Caco-2 (cell line): ENCODE data around the gene ZNF575. TPM values are rescaled to one million over a fixed set of nuclear protein-coding genes. Genes with fewer than 3 reads are reported as not detected.
A peak's percentile ranks its signal among the peaks of the same experiment; 100 is the strongest.

Experiments used
- BruUV-seq: library from RNA; stranded (reverse); fragments of 400-500 nt; replicated peaks from 2 replicates; lab custom pipeline; 2021; lab: Mats Ljungman, UMichigan
- CTCF ChIA-PET: fragments of 300-600 bp; sonication (Branson Sonifier 250); formaldehyde crosslinking; loops from one replicate; lab custom pipeline; 2022; ENCODE audit warnings: antibody characterized with exemption; lab: Charles Lee
- POLR2A ChIA-PET: fragments of 300-600 bp; sonication (Branson Sonifier 250); formaldehyde crosslinking; loops from one replicate; lab custom pipeline; 2022; ENCODE audit warnings: antibody characterized with exemption; lab: Charles Lee
- DNase-seq, 2 experiments: peaks; one replicate each; pipeline versions ENCODE4 v3.0.0 to v3.0.0-alpha.2; 2020 to 2022
- H3K27me3 ChIP-seq: replicated peaks from 2 replicates; pipeline ENCODE4 v1.6.0; 2011; ENCODE audit warnings: low read length; ENCODE audit not compliant: control insufficient read depth, insufficient read depth
- H3K36me3 ChIP-seq: 2 replicates; pipeline ENCODE4 v1.5.1; 2011; ENCODE audit warnings: low read length; ENCODE audit not compliant: control insufficient read depth, insufficient read depth
- H3K4me1 ChIP-seq: fragments of 250-450 bp; sonication (Bioruptor Pico); 2 replicates; pipeline ENCODE4 v1.5.1; 2020; ENCODE audit warnings: mild to moderate bottlenecking
- H3K4me3 ChIP-seq: 2 replicates; pipeline ENCODE4 v1.5.1; 2011; ENCODE audit warnings: low read depth, mild to moderate bottlenecking, control low read depth, low read length
- H3K9me3 ChIP-seq: fragments of 250-450 bp; sonication (Bioruptor Pico); 2 replicates; pipeline ENCODE4 v1.5.1; 2020; ENCODE audit warnings: mild to moderate bottlenecking, moderate library complexity
- H3K27ac Mint-ChIP-seq: one replicate; pipeline ENCODE4 v1.8.0; 2022; ENCODE audit warnings: mixed read lengths; ENCODE audit not compliant: unreplicated experiment
- H3K27me3 Mint-ChIP-seq: one replicate; pipeline ENCODE4 v1.8.0; 2022; ENCODE audit warnings: mixed read lengths; ENCODE audit not compliant: insufficient read depth, unreplicated experiment
- H3K36me3 Mint-ChIP-seq: one replicate; pipeline ENCODE4 v1.8.0; 2022; ENCODE audit warnings: mild to moderate bottlenecking, mixed read lengths; ENCODE audit not compliant: insufficient read depth, unreplicated experiment
- H3K4me1 Mint-ChIP-seq: one replicate; pipeline ENCODE4 v1.8.0; 2022; ENCODE audit warnings: low read depth, mixed read lengths; ENCODE audit not compliant: unreplicated experiment
- H3K4me3 Mint-ChIP-seq: one replicate; pipeline ENCODE4 v1.8.0; 2022; ENCODE audit warnings: mild to moderate bottlenecking, moderate library complexity, mixed read lengths; ENCODE audit not compliant: unreplicated experiment
- H3K9me3 Mint-ChIP-seq: one replicate; pipeline ENCODE4 v1.8.0; 2022; ENCODE audit warnings: mixed read lengths; ENCODE audit not compliant: unreplicated experiment
- CTCF ChIP-seq, 2 experiments: fragments of 200-600 bp in 1 of 2; IDR thresholded peaks; 1 replicate in 1 of 2; 2 replicates in 1 of 2; pipeline versions ENCODE4 v1.5.1 to v1.8.0; 2011 to 2022; ENCODE audit warnings: antibody characterized with exemption in 1 of 2, control low read depth in 1 of 2, inconsistent platforms in 1 of 2, low read depth in 1 of 2, low read length in 1 of 2, mild to moderate bottlenecking in 1 of 2, moderate library complexity in 1 of 2; ENCODE audit not compliant: insufficient read depth in 1 of 2, severe bottlenecking in 1 of 2, unreplicated experiment in 1 of 2
- intact Hi-C: fragments of 100-400 bp; cut with micrococcal nuclease; formaldehyde crosslinking; loops from one replicate; pipeline ENCODE4 v1.10.0; 2022; ENCODE audit not compliant: unreplicated experiment
- total RNA-seq: library from RNA; stranded (reverse); gene quantifications from 2 replicates; pipeline ENCODE4 v1.2.3, GENCODE V29; 2022

The ZNF575 gene
- total RNA-seq, 1 experiment from 2014 or later: 1.00 TPM

- Histone ChIP-seq H3K4me3 (no peak overlapping the region), H3K36me3 (no peaks in the 10 kb centered on the region), H3K4me1 (no peaks in the 10 kb centered on the region), H3K9me3 (no peaks in the 10 kb centered on the region), H3K27me3 (no peaks in the 10 kb centered on the region)
- no peak for TF ChIP-seq CTCF (IDR thresholded peaks at IDR 0.05; ENCODE audit: insufficient read depth in 1 of 2, low read depth in 1 of 2, low read length in 1 of 2, severe bottlenecking in 1 of 2, unreplicated experiment in 1 of 2)
- BruUV-seq: no TSS peak
- Mint-ChIP-seq H3K9me3 (no peaks in the 10 kb centered on the region), H3K27ac (peak overlapping the region; percentile 27), H3K27me3 (peaks cover 2% of the 10 kb centered on the region), H3K36me3 (peaks cover 7% of the 10 kb centered on the region), H3K4me1 (no peaks in the 10 kb centered on the region), H3K4me3 (no peak overlapping the region)
- DNase-seq: no peak
- ChIA-PET POLR2A (no interaction called here), CTCF (interaction anchor here (1.1 kb wide), 1 partner anchor 17 kb away, joined by 3 read pairs; no protein-coding TSS in a partner anchor)
- intact Hi-C loops: no loop called here
These were observed 39.2 kb downstream of the ZNF575 start for GRCh38 chr19:43572171-43572588.

GRCh38 chr19:43574424-43575155 lies 41.6 kb downstream of the ZNF575 start:
- Mint-ChIP-seq H3K4me1 (no peaks in the 10 kb centered on the region), H3K4me3 (peak overlapping the region; percentile 95), H3K36me3 (peaks cover 7% of the 10 kb centered on the region), H3K27me3 (peaks cover 10% of the 10 kb centered on the region), H3K27ac (peak overlapping the region; percentile 96), H3K9me3 (no peaks in the 10 kb centered on the region)
- H3K9me3 ChIP-seq: no peaks in the 10 kb centered on the region
- no peak for TF ChIP-seq CTCF (IDR thresholded peaks at IDR 0.05; ENCODE audit: insufficient read depth in 1 of 2, low read depth in 1 of 2, low read length in 1 of 2, severe bottlenecking in 1 of 2, unreplicated experiment in 1 of 2)
- no peak for DNase-seq
- BruUV-seq: TSS peak; percentile 41
- no peaks in the 10 kb centered on the region for H3K36me3 ChIP-seq
- intact Hi-C loops: loop anchor here (1.0 kb wide), 1 partner anchor 22 kb away; the partner anchor contains the start of genes IRGQ and ZNF576
- no peaks in the 10 kb centered on the region for H3K4me1 ChIP-seq
- ChIA-PET CTCF (interaction anchor here (1.0 to 1.4 kb wide), 3 partner anchors 19 to 22 kb away, joined by 4 to 6 read pairs (median 5); partner anchors contain the start of gene ZNF576), POLR2A (interaction anchor here (0.5 to 2.1 kb wide), 2 partner anchors 59 to 94 kb away, joined by 3 to 12 read pairs; no protein-coding TSS in a partner anchor)
- peak overlapping the region; percentile 92 for H3K4me3 ChIP-seq
- no peaks in the 10 kb centered on the region for H3K27me3 ChIP-seq

- CTCF ChIA-PET: interaction anchor here (1.0 to 1.4 kb wide), 3 partner anchors 19 to 21 kb away, joined by 4 to 6 read pairs (median 5); partner anchors contain the start of gene ZNF576
- peak within 1 kb of the TSS; percentile 92 for H3K4me3 ChIP-seq
- H3K27ac Mint-ChIP-seq: peak within 1 kb of the TSS; percentile 96
- no peaks in the 10 kb centered on the region for H3K36me3 ChIP-seq
- no peaks in the 10 kb centered on the region for H3K9me3 ChIP-seq
- POLR2A ChIA-PET: interaction anchor here (0.5 to 2.1 kb wide), 4 partner anchors 21 to 149 kb away, joined by 3 to 12 read pairs (median 3); partner anchors contain the start of genes IRGQ and ZNF576
- no peaks in the 10 kb centered on the region for H3K27me3 ChIP-seq
- H3K4me3 Mint-ChIP-seq: peak within 1 kb of the TSS; percentile 95
- TF ChIP-seq CTCF (IDR thresholded peaks at IDR 0.05; ENCODE audit: insufficient read depth in 1 of 2, low read depth in 1 of 2, low read length in 1 of 2, severe bottlenecking in 1 of 2, unreplicated experiment in 1 of 2): no peak
- H3K36me3 Mint-ChIP-seq: peaks cover 7% of the 10 kb centered on the region
- peak; percentile 96 to 97 for DNase-seq
- H3K9me3 Mint-ChIP-seq: no peaks in the 10 kb centered on the region
- no TSS peak for BruUV-seq
- H3K4me1 Mint-ChIP-seq: no peaks in the 10 kb centered on the region
- no peaks in the 10 kb centered on the region for H3K4me1 ChIP-seq
- intact Hi-C loops: loop anchor here (1.0 kb wide), 1 partner anchor 21 kb away; the partner anchor contains the start of genes IRGQ and ZNF576
- peaks cover 10% of the 10 kb centered on the region for H3K27me3 Mint-ChIP-seq
These were observed 42.4 kb downstream of the ZNF575 start, which contains the start of the genes PINLYP and XRCC1 for GRCh38 chr19:43575156-43575950. PINLYP (plus strand) TSS chr19:43575801; CDS start chr19:43577192, 1,391 bp downstream. XRCC1 (minus strand) TSS chr19:43575527; CDS start chr19:43575458, 69 bp downstream.
